H1 (cell line): ENCODE data around the gene ZNRF3. TPM values are rescaled to one million over a fixed set of nuclear protein-coding genes. Genes with fewer than 3 reads are reported as not detected.

ENCODE experiments used
- CTCF ChIA-PET: fragments of 300-600 bp; sonication (Branson Sonifier 250); formaldehyde crosslinking; loops from one replicate; lab custom pipeline; 2021; ENCODE audit not compliant: partially characterized antibody; lab: Charles Lee
- POLR2A ChIA-PET: fragments of 300-600 bp; sonication (Branson Sonifier 250); formaldehyde crosslinking; loops from one replicate; lab custom pipeline; 2021; ENCODE audit warnings: inconsistent platforms; ENCODE audit not compliant: partially characterized antibody; lab: Charles Lee
- DNase-seq, 2 experiments: peaks; one replicate each; pipeline versions ENCODE4 v3.0.0 to v3.0.0-alpha.2; 2010 to 2022; ENCODE audit warnings: low spot score in 2 of 2, low read depth in 1 of 2, mixed read lengths in 1 of 2
- FAIRE-seq: peaks from 2 replicates; lab custom pipeline; 2011; peaks lifted over from hg19 to GRCh38; lab: Jason Lieb, UNC
- H2AFZ ChIP-seq: 2 replicates; pipeline ENCODE4 v1.8.1; 2012; ENCODE audit warnings: low read length, inconsistent platforms
- H2AK5ac ChIP-seq: 2 replicates; pipeline ENCODE4 v1.6.1; 2013; ENCODE audit warnings: low read depth, low read length
- H2BK120ac ChIP-seq: replicated peaks from 2 replicates; pipeline ENCODE3; 2013; ENCODE audit warnings: low read depth, low read length, inconsistent platforms
- H2BK12ac ChIP-seq: 2 replicates; pipeline ENCODE4 v1.6.1; 2013; ENCODE audit warnings: low read depth, low read length
- H2BK15ac ChIP-seq: 2 replicates; pipeline ENCODE4 v1.6.1; 2013; ENCODE audit warnings: low read length
- H2BK20ac ChIP-seq: 2 replicates; pipeline ENCODE4 v1.6.1; 2013; ENCODE audit warnings: low read length
- H2BK5ac ChIP-seq: 2 replicates; pipeline ENCODE4 v1.6.1; 2013; ENCODE audit warnings: low read depth, low read length
- H3K14ac ChIP-seq: 2 replicates; pipeline ENCODE4 v1.6.1; 2013; ENCODE audit warnings: inconsistent platforms; ENCODE audit not compliant: insufficient read length
- H3K18ac ChIP-seq: 2 replicates; pipeline ENCODE4 v1.6.1; 2013; ENCODE audit warnings: low read length; ENCODE audit errors: extremely low read depth
- H3K23ac ChIP-seq: 2 replicates; pipeline ENCODE4 v1.6.1; 2013; ENCODE audit warnings: inconsistent platforms; ENCODE audit not compliant: insufficient read length
- H3K23me2 ChIP-seq: 2 replicates; pipeline ENCODE4 v1.6.1; 2013; ENCODE audit warnings: low read depth, low read length
- H3K27ac ChIP-seq: 2 replicates; pipeline ENCODE4 v1.6.1; 2011; ENCODE audit warnings: low read depth, low read length, inconsistent platforms
- H3K27me3 ChIP-seq, 4 experiments: replicated peaks in 1 of 4; 1 replicate in 1 of 4; 2 replicates in 3 of 4; pipeline versions ENCODE4 v1.6.1 to v1.8.1; 2011 to 2013; ENCODE audit warnings: low read length in 3 of 4, mild to moderate bottlenecking in 3 of 4, inconsistent platforms in 2 of 4, mixed read lengths in 2 of 4, moderate library complexity in 1 of 4; ENCODE audit not compliant: control insufficient read depth in 3 of 4, insufficient read depth in 3 of 4; ENCODE audit errors: extremely low read depth in 1 of 4
- H3K36me3 ChIP-seq, 4 experiments: 2 replicates each; pipeline versions ENCODE4 v1.6.1 to v1.8.1; 2011 to 2013; ENCODE audit warnings: mild to moderate bottlenecking in 4 of 4, low read length in 3 of 4, moderate library complexity in 2 of 4, control low read depth in 1 of 4, inconsistent platforms in 1 of 4; ENCODE audit not compliant: insufficient read depth in 4 of 4, control insufficient read depth in 2 of 4
- H3K4ac ChIP-seq: replicated peaks from 2 replicates; pipeline ENCODE3; 2013; ENCODE audit warnings: low read length, low read depth, mixed read lengths, inconsistent platforms; ENCODE audit not compliant: insufficient read length
- H3K4me1 ChIP-seq, 4 experiments: replicated peaks in 1 of 4; 1 replicate in 1 of 4; 2 replicates in 3 of 4; pipeline versions ENCODE4 v1.6.1 to v1.8.1; 2011 to 2013; ENCODE audit warnings: low read length in 3 of 4, inconsistent platforms in 2 of 4, mixed read lengths in 1 of 4; ENCODE audit not compliant: insufficient read depth in 4 of 4, control insufficient read depth in 3 of 4
- H3K4me2 ChIP-seq, 2 experiments: 2 replicates each; pipeline versions ENCODE4 v1.6.1 to v1.8.1; 2011 to 2013; ENCODE audit warnings: low read depth in 2 of 2, low read length in 2 of 2, control low read depth in 1 of 2, inconsistent platforms in 1 of 2, mild to moderate bottlenecking in 1 of 2; ENCODE audit not compliant: insufficient read depth in 1 of 2
- H3K4me3 ChIP-seq, 4 experiments: fragments of 200-600, 300-600 bp in 1 of 4; sonication (generic), shearing (Covaris generic), sonication (Bioruptor Twin) in 1 of 4; 2 replicates each; pipeline versions ENCODE4 v1.5.1 to v1.8.1; 2011 to 2016; ENCODE audit warnings: low read length in 4 of 4, low read depth in 3 of 4, control low read depth in 2 of 4, inconsistent platforms in 2 of 4, mild to moderate bottlenecking in 2 of 4, mixed read lengths in 1 of 4, moderate library complexity in 1 of 4; ENCODE audit not compliant: insufficient read depth in 2 of 4; ENCODE audit errors: extremely low read depth in 1 of 4
- H3K56ac ChIP-seq: replicated peaks from 2 replicates; pipeline ENCODE3; 2013; ENCODE audit warnings: low read depth, mild to moderate bottlenecking, mixed read lengths, low read length, inconsistent platforms; ENCODE audit not compliant: insufficient read length
- H3K79me1 ChIP-seq: 2 replicates; pipeline ENCODE4 v1.6.1; 2013; ENCODE audit warnings: low read depth, low read length, control low read depth
- H3K79me2 ChIP-seq, 2 experiments: 2 replicates each; pipeline versions ENCODE4 v1.6.1 to v1.8.1; 2012 to 2013; ENCODE audit warnings: low read length in 2 of 2, mild to moderate bottlenecking in 2 of 2, inconsistent platforms in 1 of 2; ENCODE audit not compliant: insufficient read depth in 2 of 2, control insufficient read depth in 1 of 2
- H3K9ac ChIP-seq, 4 experiments: replicated peaks in 1 of 4; 1 replicate in 1 of 4; 2 replicates in 3 of 4; pipeline versions ENCODE4 v1.6.1 to v1.8.1; 2011 to 2013; ENCODE audit warnings: low read depth in 3 of 4, low read length in 3 of 4, control low read depth in 2 of 4, mild to moderate bottlenecking in 2 of 4, moderate library complexity in 2 of 4, inconsistent platforms in 1 of 4; ENCODE audit errors: extremely low read depth in 1 of 4
- H3K9me3 ChIP-seq, 2 experiments: 2 replicates each; pipeline versions ENCODE4 v1.6.1 to v1.8.1; 2012 to 2013; ENCODE audit warnings: mild to moderate bottlenecking in 2 of 2, moderate library complexity in 2 of 2, control low read depth in 1 of 2, inconsistent platforms in 1 of 2, low read depth in 1 of 2, low read length in 1 of 2, mixed read lengths in 1 of 2; ENCODE audit not compliant: insufficient read depth in 2 of 2
- H4K20me1 ChIP-seq, 2 experiments: replicated peaks in 1 of 2; 2 replicates each; pipeline versions ENCODE3 to v1.8.1; 2011 to 2013; ENCODE audit warnings: inconsistent platforms in 2 of 2, low read length in 2 of 2, mild to moderate bottlenecking in 1 of 2; ENCODE audit not compliant: insufficient read depth in 2 of 2, control insufficient read depth in 1 of 2
- H4K5ac ChIP-seq: 2 replicates; pipeline ENCODE4 v1.6.1; 2013; ENCODE audit warnings: low read length, low read depth, mixed read lengths, inconsistent platforms; ENCODE audit not compliant: insufficient read length
- H4K8ac ChIP-seq: 2 replicates; pipeline ENCODE4 v1.8.0; 2013; ENCODE audit warnings: mild to moderate bottlenecking, moderate library complexity, low read length, inconsistent platforms; ENCODE audit not compliant: insufficient read depth; ENCODE audit errors: extremely low read depth
- H4K91ac ChIP-seq: replicated peaks from 2 replicates; pipeline ENCODE3; 2013; ENCODE audit warnings: low read length, mixed read lengths, inconsistent platforms; ENCODE audit not compliant: insufficient read length
- YY1 ChIP-seq: IDR thresholded peaks from 2 replicates; pipeline ENCODE4 v1.6.1; 2011; ENCODE audit warnings: low read depth, mild to moderate bottlenecking, low read length
- WGBS, 2 experiments: shearing (Covaris generic) in 1 of 2; methylation state at CpG; one replicate each; pipeline versions ENCODE4 v1.1.6 to v1.1.7; 2013 to 2015; ENCODE audit warnings: low lambda C conversion rate in 2 of 2, mixed read lengths in 2 of 2, inconsistent platforms in 1 of 2, low coverage in 1 of 2, missing lambda C conversion rate in 1 of 2; ENCODE audit not compliant: insufficient replicate concordance in 2 of 2, insufficient coverage in 1 of 2, insufficient read length in 1 of 2; ENCODE audit errors: extremely low coverage in 1 of 2, missing lambda C conversion rate in 1 of 2; 5-methylcytosine and 5-hydroxymethylcytosine counted together
- polyA plus RNA-seq, 7 experiments: library from polyadenylated mRNA; depleted of rRNA in 3 of 7; stranded (reverse) in 5 of 7; unstranded in 2 of 7; fragments of >200 nt in 5 of 7; fragments of 200-250 nt in 2 of 7; gene quantifications; 1 replicate in 5 of 7; 2 replicates in 1 of 7; 4 replicates in 1 of 7; pipeline versions ENCODE4 v1.2.1 to v1.2.3, GENCODE V29; 2011 to 2013; ENCODE audit warnings: missing spikeins in 2 of 7, mixed read lengths in 2 of 7
- total RNA-seq: library from RNA; stranded (reverse); fragmentation: NEBNext Ultra II Directional; extraction: Animal tissue kit (Norgen Biotek cat#: 25700); gene quantifications from 2 replicates; pipeline ENCODE4 v1.2.1, GENCODE V29; 2021

ZNRF3 gene
- total and polyA plus RNA-seq, 2 of the 8 experiments (the other 6 are each of a cell fraction or from before 2014, with no cell fraction given), result 14.1 to 21.7 TPM

- Histone ChIP-seq H2AK5ac (no peak overlapping the region), H3K27ac (no peak overlapping the region), H3K79me1 (no peaks in the 10 kb centered on the region), H3K56ac (no peak overlapping the region), H2BK5ac (no peak overlapping the region), H3K4me2 (no peak overlapping the region), H2AFZ (no peak overlapping the region), H2BK20ac (no peak overlapping the region), H3K27me3 (no peaks in the 10 kb centered on the region), H3K9ac (no peak overlapping the region), H3K23me2 (no peaks in the 10 kb centered on the region), H3K18ac (no peak overlapping the region), H3K79me2 (no peaks in the 10 kb centered on the region), H3K36me3 (no peaks in the 10 kb centered on the region), H3K23ac (no peak overlapping the region), H2BK15ac (no peak overlapping the region), H2BK120ac (no peak overlapping the region), H4K8ac (no peak overlapping the region), H4K20me1 (peaks cover 0 to 1% of the 10 kb centered on the region in 2 experiments), H3K4me3 (no peak overlapping the region), H4K5ac (no peak overlapping the region), H3K4ac (no peak overlapping the region), H4K91ac (no peak overlapping the region), H3K9me3 (no peaks in the 10 kb centered on the region), H2BK12ac (no peak overlapping the region), H3K4me1 (peaks cover 0 to 3% (median 2%) of the 10 kb centered on the region in 4 experiments; a peak in 3 of 7 replicates), H3K14ac (no peak overlapping the region)
- 91% methylated on average over 3 of the region's 3 CpGs; no CpG with 5 or more reads in 1 of the 2 experiments for WGBS, 2 experiments
- ChIA-PET CTCF (interaction anchor here (0.8 to 2.5 kb wide), 6 partner anchors 9 to 157 kb away, joined by 3 to 10 read pairs (median 6); no protein-coding TSS in a partner anchor), POLR2A (no interaction called here)
- DNase-seq (no peak), FAIRE-seq (no peak)
- no peak for TF ChIP-seq YY1
Measured at GRCh38 chr22:29088809-29089208, 205.4 kb downstream of the ZNRF3 start.
